GM12878 (cell line): Measurements from ENCODE around the gene CCDC187.
"Not testable (repeated sequence)": the region's sequence is repeated elsewhere in the genome, so short reads cannot be mapped to it uniquely, and the experiment has no call there.

ENCODE experiments used
- ASH2L ChIP-seq: fragments of 300-600, 200-600 bp; sonication (generic); IDR thresholded peaks from 2 replicates; pipeline ENCODE4 v1.6.1; 2017; ENCODE audit warnings: low read depth, mild to moderate bottlenecking, borderline replicate concordance
- MYC ChIP-seq: IDR thresholded peaks from 2 replicates; pipeline ENCODE4 v1.6.1; 2011; ENCODE audit warnings: mild to moderate bottlenecking, low read length, moderate library complexity, inconsistent platforms; ENCODE audit not compliant: insufficient read depth, insufficient replicate concordance, insufficient read length, severe bottlenecking
- ZNF592 ChIP-seq: fragments of 450-650 bp; IDR thresholded peaks from 2 replicates; pipeline ENCODE4 v1.6.1; 2017; ENCODE audit warnings: mild to moderate bottlenecking, moderate library complexity

- TF ChIP-seq ASH2L, MYC, ZNF592: not testable (repeated sequence)
These were observed 15.3 kb upstream of the CCDC187 start for GRCh38 chr9:136319244-136319643.
